ENCODE results near the gene UBE2V1.
A peak's percentile ranks its signal among the peaks of the same experiment; 100 is the strongest.
"Not testable (repeated sequence)": the region's sequence is repeated elsewhere in the genome, so short reads cannot be mapped to it uniquely, and the experiment has no call there.

UBE2V1 gene

DNA sequence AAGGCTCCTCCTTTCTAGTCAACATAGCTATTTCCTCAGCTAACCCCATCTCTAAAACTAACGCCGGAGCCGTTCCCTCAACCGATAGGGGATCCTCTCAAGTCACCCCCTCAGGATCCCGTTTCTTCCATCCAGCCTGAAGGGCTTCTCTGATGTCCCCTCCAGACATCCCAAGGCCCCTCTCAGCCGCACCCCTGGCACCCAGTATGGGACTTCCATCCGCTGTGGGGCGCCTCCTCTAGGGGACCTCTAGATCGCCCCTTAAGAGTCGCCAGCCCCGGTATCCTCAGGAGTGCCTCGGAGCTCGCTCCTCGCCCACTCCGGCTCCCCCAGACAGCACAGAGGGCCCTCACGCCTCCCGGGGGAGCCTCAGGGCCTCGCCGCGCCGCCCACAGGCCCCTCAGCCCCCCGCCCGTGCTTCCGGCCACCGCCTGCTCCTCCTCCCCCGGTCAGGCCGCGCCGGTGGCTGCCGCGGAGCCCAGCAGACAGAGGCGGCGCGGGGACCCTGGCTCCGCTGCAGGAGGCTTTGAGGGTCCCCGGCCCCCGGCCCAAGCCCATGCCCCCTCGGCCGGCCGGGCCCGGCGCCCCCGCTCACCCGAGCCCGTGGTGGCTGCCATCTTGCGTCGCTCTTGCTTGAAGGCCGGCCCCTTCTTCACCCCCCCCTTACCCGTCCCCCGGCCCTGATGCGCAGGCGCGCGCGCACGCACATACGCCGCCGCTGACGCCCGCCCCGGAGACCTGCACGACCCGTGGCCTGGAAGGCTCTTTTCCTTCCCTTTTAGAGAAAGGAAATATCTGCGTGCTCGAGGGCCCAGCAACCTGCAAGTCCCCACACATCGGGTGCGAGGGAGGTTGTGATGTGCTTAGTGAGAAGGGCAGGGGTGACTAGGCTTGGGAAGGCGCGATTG is at the start of gene UBE2V1:
UBE2V1 (minus strand) TSS at position 639 of the 908 bp plus-strand sequence; CDS start at position 617, 22 bp downstream.
- DNase-seq (ENCODE audit: low spot score), result peak; percentile 83

DNA sequence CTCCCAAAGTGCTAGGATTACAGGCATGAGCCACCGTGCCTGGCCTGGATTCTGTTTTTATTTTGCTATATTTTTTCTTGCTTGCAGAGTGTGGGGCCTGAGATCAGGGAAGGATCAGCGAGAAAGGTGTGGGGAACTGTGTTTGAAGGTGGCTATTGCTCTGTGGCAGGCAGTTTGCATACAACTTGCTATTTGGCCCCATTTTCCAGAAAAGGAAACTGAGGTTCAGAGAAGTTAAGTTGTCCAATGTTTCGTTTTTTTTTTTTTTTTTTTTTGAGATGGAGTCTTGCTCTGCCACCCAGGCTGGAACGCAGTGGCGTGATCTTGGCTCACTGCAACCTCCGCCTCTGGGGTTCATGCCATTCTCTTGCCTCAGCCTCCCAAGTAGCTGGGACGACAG is 48.5 kb upstream of the UBE2V1 start:
- DNase-seq (ENCODE audit: low spot score), result not testable (repeated sequence)

DNA sequence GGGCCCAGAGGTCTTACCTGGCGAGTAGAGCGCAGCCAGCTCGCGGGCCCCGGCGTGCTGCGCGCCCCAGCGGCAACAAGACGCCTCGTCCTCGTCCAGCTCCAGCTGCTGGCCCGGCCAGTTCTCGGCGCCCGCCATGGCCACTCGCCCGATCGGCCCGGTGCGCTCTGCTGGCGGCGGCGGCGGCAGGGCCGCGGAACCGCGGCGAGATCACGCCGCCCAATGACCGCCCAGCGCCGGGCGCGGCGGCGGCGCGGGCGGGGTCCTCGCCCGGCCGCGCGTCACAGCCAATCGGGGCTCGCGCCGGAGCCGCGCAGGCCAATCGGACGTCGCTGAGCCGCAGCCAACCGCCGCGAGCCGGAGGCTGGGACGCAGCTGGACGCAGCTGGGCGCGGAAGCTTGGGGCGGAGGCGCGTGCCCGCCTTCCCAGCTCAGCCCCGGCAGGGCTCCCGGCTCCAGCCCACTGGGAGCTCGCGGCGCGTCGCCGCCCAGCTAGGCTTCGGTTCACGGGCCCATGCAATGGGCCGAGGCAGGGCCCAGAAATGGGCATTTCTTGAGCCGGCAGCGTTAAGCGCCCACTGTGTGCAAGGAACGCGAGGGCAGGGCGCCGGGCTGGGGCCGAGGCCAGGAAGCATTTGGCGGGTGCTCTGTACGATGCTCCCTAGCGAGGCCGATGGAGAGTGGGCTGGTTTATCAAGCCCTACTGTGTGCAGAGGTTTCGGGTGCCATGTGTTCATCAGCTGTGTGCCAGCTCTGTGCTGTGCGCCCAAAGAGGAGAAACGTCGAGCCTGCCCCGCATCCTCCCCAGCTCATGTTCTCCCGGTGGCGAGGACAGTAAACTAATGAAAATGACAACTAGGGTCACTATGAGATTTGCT is 40.8 kb upstream of the UBE2V1 start, which contains the start of gene PEDS1:
PEDS1 (minus strand) TSS at position 224 of the 878 bp plus-strand sequence; CDS start at position 138, 86 bp downstream.
- DNase-seq (ENCODE audit: low spot score), result peak; percentile 94

DNA sequence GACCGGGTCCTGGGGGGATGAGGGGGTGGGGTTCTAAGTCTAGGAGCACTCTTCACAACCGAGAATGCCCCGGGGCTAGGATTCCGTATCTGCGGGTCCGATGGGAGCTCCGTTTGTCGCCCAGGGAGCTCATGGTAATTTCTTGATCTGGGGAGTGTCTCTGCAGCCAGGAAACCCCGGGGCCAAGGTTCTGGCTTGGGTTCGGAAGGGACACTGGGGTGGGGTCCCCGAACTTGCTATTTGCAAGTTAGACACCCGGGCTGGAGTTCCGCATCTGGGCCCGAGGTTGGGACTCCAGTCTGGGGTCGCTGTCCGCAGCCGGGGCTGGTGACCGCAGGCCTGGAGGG is 40.2 kb upstream of the UBE2V1 start:
- DNase-seq (ENCODE audit: low spot score), result no peak

DNA sequence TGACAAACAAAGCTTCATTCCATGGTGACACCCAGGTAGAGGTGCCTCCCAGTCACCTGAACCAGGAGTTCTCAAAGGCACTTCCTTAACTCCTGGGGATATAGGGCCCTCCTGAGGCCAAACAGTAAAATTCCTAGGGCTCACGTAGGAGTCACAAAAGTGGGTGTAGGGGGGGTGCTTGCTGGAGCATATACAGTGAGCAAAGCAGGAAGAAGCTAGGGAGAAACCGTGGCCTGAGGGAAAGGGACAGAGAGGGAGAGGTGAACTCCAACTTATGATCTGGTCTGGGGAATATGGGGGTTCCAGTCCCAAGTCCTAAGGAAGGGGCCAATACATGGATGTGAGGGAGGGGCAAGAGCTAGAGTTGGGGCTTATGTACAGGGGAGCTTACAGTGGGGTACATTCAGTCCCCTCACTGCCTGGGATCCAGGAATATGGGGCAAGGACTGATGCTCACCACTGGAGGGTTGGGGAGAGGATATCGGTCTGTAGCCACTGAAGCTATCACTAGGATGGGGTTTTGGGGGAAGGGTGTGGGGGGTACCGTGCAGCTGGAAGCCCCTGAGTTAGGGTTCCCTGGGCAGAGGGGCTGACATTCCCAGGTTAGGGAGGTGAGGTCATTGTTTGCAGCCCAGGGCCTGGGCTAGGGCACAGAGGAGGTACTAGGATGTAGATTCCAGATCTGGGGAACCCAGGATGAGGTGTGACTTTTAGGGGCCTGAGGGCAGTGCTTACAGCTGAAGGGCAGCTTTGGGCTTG is 39.6 kb upstream of the UBE2V1 start:
- no peak for DNase-seq (ENCODE audit: low spot score)

DNA sequence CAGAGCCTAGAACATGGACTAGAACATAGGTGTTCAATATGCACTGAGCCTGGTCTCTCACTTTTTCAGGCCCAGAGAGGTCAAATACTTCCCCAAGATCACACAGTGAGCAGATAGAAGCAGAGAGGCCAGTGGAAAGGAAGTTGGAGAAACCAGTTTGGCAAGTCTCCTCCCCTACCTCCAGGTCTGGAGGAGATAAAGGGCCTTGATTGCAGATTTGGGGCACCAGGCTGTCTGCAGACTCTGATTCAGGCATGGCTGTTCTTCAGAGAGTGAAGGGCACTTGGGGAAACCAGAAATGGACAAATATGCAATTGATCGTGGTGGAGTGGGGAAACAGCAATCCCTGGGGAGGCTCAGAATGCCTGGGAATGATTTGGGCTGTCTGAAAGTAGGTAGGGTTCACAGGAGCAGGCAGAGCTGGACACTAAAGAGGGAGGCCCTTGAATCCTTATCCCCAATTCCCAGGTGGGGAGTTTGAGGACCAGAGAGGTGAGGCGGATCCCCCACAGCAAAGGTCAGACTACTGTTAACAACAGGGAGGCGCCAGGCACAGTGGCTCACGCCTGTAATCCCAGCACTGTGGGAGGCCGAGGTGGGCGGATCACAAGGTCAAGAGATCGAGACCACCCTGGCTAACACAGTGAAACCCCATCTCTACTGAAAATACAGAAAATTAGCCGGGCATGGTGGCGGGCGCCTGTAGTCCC is 38.2 kb upstream of the UBE2V1 start:
- peak; percentile 37 for DNase-seq (ENCODE audit: low spot score)

DNA sequence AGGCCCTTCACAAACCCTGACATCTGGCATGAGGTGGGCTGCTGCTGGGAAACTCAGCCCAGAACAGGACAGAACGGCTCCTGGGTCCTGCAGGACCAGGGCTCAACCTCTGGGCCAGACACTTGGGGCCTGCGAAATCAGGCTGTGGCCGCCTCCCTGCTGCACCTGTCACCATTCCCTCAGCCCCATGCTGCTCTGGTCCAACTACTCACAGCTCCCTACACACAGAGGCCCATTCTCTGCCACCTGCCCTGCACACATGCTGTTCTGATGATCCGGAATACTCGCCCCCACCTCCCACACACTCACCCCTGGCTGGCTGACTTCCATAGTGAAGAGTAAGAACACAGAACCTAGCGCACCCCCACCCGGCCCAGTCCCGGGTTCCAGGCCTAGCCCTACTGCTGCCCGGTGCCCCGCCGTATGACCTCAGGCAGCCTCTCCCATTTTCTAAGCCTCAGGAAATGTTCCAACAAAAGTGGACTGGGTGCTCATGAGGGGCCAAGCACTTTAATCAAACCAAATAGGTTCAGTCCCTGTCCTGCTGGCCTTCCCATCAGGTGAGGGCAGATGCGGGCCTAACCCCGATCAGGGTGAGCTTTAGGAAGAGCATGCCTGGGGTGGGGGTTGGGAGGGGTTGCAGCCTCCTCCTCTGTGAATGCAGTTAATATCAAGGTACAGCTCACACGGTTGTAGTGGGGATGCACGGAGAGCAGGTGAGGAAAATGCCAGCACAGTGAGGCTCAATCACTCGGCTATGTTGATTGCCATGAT is 36.7 kb upstream of the UBE2V1 start:
- DNase-seq (ENCODE audit: low spot score), result no peak

DNA sequence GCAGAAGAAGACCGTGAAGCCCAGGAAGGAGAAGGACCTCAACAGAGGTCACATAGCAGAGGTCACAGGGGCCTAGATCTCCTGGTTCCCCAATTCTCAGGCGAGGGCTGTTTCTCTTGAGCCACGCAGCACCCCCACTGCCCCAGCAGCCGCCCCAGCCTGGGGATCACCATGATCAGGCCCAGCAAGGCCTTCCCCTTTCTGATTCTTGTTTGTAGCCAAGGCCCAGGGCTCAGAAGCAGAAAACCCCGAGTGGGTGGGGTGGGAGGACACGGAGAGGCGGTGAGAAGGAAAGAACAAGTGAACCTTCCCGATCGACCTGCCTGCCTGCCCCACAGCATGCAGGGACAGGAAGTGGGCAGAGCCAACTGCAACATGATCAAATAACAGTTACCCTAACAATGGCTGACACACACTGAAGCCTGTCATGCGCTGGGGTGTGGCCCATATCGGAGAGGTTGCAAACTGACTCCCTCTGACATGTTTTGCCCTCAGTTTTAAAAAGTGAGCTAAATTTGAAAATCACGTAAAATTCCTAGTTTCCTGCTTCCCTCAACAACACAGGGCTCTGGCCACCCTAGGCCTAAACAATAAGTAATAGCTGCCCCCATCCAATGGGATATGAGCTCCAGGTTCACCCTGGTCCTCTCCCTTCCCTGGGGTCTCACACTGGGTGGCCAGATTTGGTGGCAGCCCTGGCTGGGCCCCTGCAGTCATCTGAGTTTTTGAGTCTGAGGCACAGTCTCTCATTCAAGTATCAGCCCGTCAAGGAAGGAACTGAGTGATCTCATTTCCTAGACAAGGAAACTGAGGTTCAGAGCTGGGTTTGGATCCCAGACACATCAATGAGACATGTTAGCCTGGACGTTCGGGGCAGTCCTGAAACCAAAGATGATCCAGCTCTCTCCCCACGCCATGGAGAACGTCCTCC is 34.0 kb upstream of the UBE2V1 start:
- no peak for DNase-seq (ENCODE audit: low spot score)

DNA sequence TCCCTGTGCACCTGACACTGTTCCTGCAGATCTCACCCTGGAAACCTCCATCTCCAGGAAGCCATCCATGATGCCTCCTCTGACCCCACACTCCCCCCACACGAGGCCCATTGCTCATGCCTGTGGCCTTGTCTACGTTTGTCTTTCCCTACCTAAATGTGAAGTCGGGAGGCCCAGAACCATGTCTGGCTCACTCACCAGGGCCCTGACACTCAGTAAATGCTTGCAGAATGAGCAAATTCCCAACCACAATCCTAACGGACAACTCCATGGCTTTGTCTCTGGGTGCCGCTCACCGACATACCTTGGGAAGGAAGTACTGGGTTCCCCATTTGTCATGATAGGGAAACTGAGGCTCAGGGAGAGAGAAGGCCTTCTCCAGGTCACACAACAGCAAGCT is 33.3 kb upstream of the UBE2V1 start:
- DNase-seq (ENCODE audit: low spot score), result no peak

DNA sequence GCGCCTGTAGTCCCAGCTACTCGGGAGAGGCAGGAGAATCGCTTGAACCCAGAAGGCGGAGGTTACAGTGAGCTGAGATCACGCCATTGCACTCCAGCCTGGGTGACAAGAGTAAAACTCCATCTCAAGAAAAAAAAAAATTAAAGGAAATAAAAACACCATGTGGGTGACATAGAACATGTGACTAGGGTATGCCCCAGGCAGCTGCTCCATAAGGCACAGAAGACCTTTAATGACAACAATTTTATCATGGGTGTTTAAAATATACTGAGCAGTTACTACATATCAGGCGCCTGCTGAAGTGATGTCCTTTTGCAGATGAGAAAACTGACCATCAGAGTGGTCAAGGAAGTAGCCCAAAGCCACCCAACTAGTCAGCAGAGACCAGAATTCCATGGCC is 32.6 kb upstream of the UBE2V1 start:
- no peak for DNase-seq (ENCODE audit: low spot score)

DNA sequence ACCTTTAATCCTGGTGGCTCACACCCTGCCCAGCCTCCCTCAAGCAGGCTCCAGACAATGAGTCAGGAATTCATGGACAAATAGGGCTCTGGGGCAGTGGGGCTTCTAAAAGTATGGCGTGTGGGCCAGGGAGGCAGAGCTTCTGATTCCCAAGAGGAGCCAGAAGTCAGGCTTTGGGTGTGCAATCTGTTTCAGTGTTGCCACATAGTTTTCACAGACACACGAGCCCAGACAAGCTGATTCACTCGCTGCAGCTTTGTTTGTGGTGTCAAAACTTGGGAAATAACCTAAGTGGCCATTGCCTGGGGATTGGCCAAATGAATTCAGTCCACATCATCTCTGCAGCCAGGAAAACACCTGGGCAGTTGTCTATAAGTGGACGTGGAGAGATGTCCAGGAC is 31.4 kb upstream of the UBE2V1 start:
- DNase-seq (ENCODE audit: low spot score), result no peak

DNA sequence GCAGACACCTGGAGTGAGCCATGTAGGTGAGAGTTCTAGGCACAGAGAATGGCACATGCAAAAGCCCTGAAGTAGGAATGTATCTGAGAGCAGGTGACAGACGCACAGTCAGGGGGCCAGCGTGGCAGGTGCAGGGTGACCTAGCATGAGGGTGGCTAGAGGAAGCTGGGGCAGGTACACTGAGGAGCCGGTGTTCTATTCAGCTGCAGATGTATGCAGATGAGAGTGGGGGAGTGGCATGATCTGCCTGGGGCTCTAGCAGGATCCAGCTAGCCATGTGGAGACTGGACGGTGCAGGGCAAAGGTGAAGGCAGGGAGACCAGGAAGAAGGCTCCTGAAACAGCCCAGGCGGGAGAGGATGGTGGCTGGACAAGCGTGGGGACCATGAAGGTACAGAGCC is 29.9 kb upstream of the UBE2V1 start:
- no peak for DNase-seq (ENCODE audit: low spot score)

DNA sequence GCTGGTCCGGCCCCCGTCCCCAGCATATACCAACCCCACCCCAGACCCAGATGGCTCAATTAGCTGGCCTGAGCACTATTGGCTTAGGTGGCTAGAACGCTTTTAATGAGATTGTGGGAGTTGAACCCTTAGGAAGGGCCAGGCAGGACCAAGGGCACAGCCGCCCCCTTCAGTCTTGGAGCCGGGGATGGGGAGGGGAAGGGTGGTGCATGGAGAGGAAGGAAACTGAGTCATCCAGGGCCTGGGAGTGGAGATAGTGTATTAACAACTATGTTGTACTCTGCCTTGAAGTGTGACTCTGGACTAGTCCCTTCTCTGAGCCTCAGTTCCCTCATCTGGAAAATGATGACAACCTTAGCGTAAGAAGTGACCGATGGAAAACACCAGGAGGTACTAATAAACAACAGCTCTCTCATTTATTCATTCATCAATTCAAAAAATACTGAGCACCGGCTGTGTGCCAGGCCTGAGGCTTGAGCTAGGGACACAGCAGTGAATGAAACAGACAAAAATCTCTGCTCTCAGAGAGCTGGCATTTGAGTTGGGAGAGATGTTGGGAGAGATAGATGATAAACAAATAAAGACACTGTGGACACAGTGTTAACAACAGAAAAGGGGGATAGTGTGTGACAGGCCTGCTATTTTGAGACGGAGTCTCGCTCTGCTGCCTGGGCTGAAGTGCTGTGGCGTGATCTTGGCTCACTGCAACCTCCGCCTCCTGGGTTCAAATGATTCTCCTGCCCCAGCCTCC is 29.0 kb upstream of the UBE2V1 start:
- DNase-seq (ENCODE audit: low spot score), result no peak

DNA sequence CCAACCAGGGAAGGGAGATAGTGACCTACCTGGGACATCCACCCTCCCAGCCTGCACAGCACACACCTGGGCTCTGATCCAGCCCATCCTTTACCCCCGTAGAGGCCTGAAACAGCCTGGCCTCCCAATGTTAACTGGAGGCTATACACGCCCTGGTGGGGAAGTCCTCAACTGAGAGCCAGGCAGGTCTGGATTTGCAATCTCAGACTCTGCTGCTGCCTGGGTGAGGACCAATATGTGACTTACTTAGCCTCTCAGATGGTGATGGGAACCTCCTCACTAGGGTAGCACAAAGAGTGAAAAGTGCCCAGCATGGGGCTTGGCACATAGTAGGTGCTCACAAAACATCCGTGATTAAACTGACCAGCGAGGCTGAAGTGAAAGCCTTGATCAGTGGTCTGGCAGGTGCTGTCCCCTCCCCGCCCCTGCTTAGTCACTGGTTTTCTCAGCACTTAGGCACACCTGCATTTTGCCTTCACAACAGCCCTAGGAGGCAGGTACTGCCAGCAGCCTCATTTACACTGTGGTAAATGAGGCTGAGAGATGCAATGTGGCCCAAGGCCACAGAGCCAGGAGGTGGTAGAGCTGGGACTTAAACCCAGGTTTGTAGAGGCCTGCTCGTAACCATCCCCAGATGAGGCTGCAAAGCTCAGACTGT is 28.2 kb upstream of the UBE2V1 start:
- DNase-seq (ENCODE audit: low spot score), result no peak

DNA sequence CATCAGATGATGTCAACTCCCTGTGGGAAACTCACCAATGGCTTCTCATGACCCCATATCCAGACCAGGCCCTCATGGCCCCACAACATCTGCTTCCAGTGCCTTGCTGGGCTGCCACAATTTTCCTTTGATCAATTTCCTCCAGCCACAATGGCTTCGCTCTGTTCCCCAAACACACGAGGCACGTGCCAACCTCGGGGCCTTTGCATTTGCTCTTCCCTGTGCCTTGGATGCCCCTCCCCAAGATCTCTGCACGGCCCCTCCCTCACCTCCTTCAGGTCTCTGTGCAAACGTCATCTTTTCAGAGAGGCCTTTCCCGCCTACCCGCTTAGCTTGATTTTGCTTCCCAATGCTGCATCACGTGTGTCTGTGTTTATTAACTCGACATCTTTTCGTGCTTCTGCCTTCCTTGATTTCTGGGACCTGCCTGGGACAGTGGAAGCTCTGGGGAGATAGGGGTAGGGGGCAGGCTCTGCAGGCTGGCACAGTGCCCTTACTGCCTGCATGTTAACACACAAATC is 27.4 kb upstream of the UBE2V1 start:
- no peak for DNase-seq (ENCODE audit: low spot score)

DNA sequence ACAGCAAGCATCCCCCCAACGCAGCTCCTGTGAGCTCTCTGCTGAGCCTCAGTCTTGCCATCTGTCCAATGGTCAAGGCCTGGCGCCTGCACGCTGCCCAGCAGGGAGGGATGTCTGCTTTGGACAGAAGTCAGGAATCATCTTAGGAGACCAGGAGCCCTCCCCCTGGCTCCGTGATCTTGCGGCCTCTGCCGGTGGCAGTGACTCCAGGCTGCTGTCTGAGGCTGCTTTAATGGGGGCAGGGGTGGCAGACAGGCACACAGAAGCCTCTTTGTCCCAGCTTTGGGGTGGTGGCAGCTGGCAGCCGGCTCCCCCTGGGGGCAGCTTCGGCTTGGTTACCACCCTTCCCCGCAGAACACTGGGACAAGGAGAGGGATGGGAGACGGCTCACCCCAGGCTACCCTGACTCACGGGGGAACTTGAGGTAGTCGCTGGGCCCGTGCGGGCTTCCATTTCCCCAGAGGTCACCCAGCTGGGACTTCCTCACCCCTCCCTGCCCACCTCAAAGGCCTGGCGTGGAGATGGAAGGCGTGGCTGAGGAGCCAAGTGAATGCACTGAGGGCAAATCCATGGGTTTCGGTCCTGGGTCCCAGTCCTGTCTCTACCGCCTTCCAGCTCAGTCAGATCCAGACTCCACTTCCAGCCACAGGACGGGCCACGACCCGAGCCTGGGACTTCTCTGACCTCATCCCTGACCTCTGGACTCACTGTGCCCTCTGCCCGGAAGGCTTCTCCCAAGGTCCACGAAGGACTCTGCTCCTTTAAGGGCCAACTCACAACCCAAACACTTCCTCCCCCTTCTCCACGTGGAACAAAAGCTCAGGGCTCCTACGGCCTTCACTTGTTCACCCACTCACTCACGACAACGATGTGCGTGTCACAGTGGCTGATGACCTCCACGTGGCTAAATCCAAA is 25.8 kb upstream of the UBE2V1 start:
- DNase-seq (ENCODE audit: low spot score), result no peak

DNA sequence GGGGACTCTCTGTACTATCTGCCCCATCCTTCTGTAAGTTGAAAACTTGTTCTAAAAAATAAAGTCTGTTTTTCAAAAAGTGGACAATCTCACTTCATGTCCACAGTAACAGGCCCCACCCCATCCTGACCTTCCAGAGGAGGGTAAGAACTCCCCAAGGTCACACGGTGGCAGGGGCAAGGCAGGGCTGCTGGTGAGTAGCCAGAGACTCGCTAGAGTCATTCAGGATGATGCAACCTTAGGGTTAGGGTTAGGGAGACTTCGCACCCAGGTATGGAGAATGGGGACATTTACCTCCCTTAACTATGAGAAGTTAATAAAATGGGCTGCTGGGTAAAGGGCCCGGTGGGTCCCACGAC is 25.1 kb upstream of the UBE2V1 start:
- no peak for DNase-seq (ENCODE audit: low spot score)

All from LoVo (cell line).